ENCODE results near the gene OR2L8. TPM values are rescaled to one million over a fixed set of nuclear protein-coding genes. Genes with fewer than 3 reads are reported as not detected.

The OR2L8 gene
- total RNA-seq, result not detected in 2 replicates
- long read RNA-seq, result 0 reads

GRCh38 chr1:247948558-247948957, at the start of gene OR2L8:
OR2L8 (plus strand) TSS chr1:247948858; CDS start chr1:247948858, 0 bp downstream.
- no peak for DNase-seq (ENCODE audit: extremely low spot score, unreplicated experiment)
- Mint-ChIP-seq H3K36me3 (ENCODE audit: unreplicated experiment) (no peaks in the 10 kb centered on the region), H3K4me1 (ENCODE audit: unreplicated experiment) (no peaks in the 10 kb centered on the region), H3K4me3 (ENCODE audit: unreplicated experiment) (no peak within 1 kb of the TSS), H3K27ac (ENCODE audit: unreplicated experiment) (no peak within 1 kb of the TSS), H3K9me3 (ENCODE audit: unreplicated experiment) (peaks cover 46% of the 10 kb centered on the region), H3K27me3 (ENCODE audit: unreplicated experiment) (no peaks in the 10 kb centered on the region)
- no peak for TF ChIP-seq CTCF (IDR thresholded peaks at IDR 0.05)

GRCh38 chr1:247904122-247904521, 44.5 kb upstream of the OR2L8 start:
- Mint-ChIP-seq H3K4me1 (ENCODE audit: unreplicated experiment) (peaks cover 11% of the 10 kb centered on the region), H3K9me3 (ENCODE audit: unreplicated experiment) (peaks cover 7% of the 10 kb centered on the region), H3K27me3 (ENCODE audit: unreplicated experiment) (no peaks in the 10 kb centered on the region), H3K27ac (ENCODE audit: unreplicated experiment) (no peak overlapping the region), H3K4me3 (ENCODE audit: unreplicated experiment) (no peak overlapping the region), H3K36me3 (ENCODE audit: unreplicated experiment) (no peaks in the 10 kb centered on the region)
- DNase-seq (ENCODE audit: extremely low spot score, unreplicated experiment), result no peak
- TF ChIP-seq CTCF (IDR thresholded peaks at IDR 0.05), result no peak

- peaks cover 10% of the 10 kb centered on the region for H3K9me3 Mint-ChIP-seq (ENCODE audit: unreplicated experiment)
- H3K36me3 Mint-ChIP-seq (ENCODE audit: unreplicated experiment), result no peaks in the 10 kb centered on the region
- no peaks in the 10 kb centered on the region for H3K27me3 Mint-ChIP-seq (ENCODE audit: unreplicated experiment)
- no peak for TF ChIP-seq CTCF (IDR thresholded peaks at IDR 0.05)
- DNase-seq (ENCODE audit: extremely low spot score, unreplicated experiment), result no peak
- H3K4me3 Mint-ChIP-seq (ENCODE audit: unreplicated experiment), result no peak overlapping the region
- H3K4me1 Mint-ChIP-seq (ENCODE audit: unreplicated experiment), result peaks cover 11% of the 10 kb centered on the region
- H3K27ac Mint-ChIP-seq (ENCODE audit: unreplicated experiment), result no peak overlapping the region
These were observed 43.5 kb upstream of the OR2L8 start for GRCh38 chr1:247905181-247905580.

GRCh38 chr1:247905910-247906503, 42.7 kb upstream of the OR2L8 start:
- H3K36me3 Mint-ChIP-seq (ENCODE audit: unreplicated experiment), result no peaks in the 10 kb centered on the region
- H3K27ac Mint-ChIP-seq (ENCODE audit: unreplicated experiment), result peak overlapping the region; percentile 88
- peak overlapping the region; percentile 69 for H3K4me3 Mint-ChIP-seq (ENCODE audit: unreplicated experiment)
- peaks cover 17% of the 10 kb centered on the region for H3K9me3 Mint-ChIP-seq (ENCODE audit: unreplicated experiment)
- no peak for TF ChIP-seq CTCF (IDR thresholded peaks at IDR 0.05)
- DNase-seq (ENCODE audit: extremely low spot score, unreplicated experiment), result no peak
- H3K4me1 Mint-ChIP-seq (ENCODE audit: unreplicated experiment), result peaks cover 11% of the 10 kb centered on the region
- H3K27me3 Mint-ChIP-seq (ENCODE audit: unreplicated experiment), result no peaks in the 10 kb centered on the region

GRCh38 chr1:247906504-247907047, 42.1 kb upstream of the OR2L8 start:
- Mint-ChIP-seq H3K4me1 (ENCODE audit: unreplicated experiment) (peaks cover 11% of the 10 kb centered on the region), H3K4me3 (ENCODE audit: unreplicated experiment) (peak overlapping the region; percentile 69), H3K27ac (ENCODE audit: unreplicated experiment) (peak overlapping the region; percentile 88), H3K27me3 (ENCODE audit: unreplicated experiment) (no peaks in the 10 kb centered on the region), H3K36me3 (ENCODE audit: unreplicated experiment) (no peaks in the 10 kb centered on the region), H3K9me3 (ENCODE audit: unreplicated experiment) (peaks cover 17% of the 10 kb centered on the region)
- TF ChIP-seq CTCF (IDR thresholded peaks at IDR 0.05), result no peak
- no peak for DNase-seq (ENCODE audit: extremely low spot score, unreplicated experiment)
